IMR-90 (cell line): ENCODE measurements around the gene DNAJC17.

Source experiments
- CEBPB ChIP-seq: IDR thresholded peaks from 2 replicates; pipeline ENCODE4 v1.6.1; 2012; ENCODE audit warnings: low read depth, low read length, improper control_type of control experiment
- CTCF ChIP-seq: conservative IDR thresholded peaks from 2 replicates; pipeline ENCODE4 v1.5.1; 2012; ENCODE audit warnings: mild to moderate bottlenecking, low read depth, low read length, improper control_type of control experiment
- ELK1 ChIP-seq: fragments of 150-350 bp; IDR thresholded peaks from 2 replicates; pipeline ENCODE4 v1.6.1; 2016; ENCODE audit warnings: low read depth, mild to moderate bottlenecking, low read length, moderate library complexity, borderline replicate concordance
- FOS ChIP-seq: fragments of 150-350 bp; IDR thresholded peaks from 2 replicates; pipeline ENCODE4 v1.6.1; 2016; ENCODE audit warnings: low read depth, low read length
- MXI1 ChIP-seq: IDR thresholded peaks from 2 replicates; pipeline ENCODE4 v1.6.1; 2012; ENCODE audit warnings: low read depth, mild to moderate bottlenecking, low read length, moderate library complexity, borderline replicate concordance
- NFE2L2 ChIP-seq: fragments of 150-350 bp; IDR thresholded peaks from 2 replicates; pipeline ENCODE4 v1.6.1; 2016; ENCODE audit warnings: low read depth, mild to moderate bottlenecking, low read length
- POLR2A ChIP-seq: IDR thresholded peaks from 2 replicates; pipeline ENCODE4 v1.6.1; 2012; ENCODE audit warnings: mild to moderate bottlenecking, low read depth, low read length
- RCOR1 ChIP-seq: IDR thresholded peaks from 2 replicates; pipeline ENCODE4 v1.6.1; 2012; ENCODE audit warnings: mild to moderate bottlenecking, low read length, improper control_type of control experiment; ENCODE audit not compliant: insufficient replicate concordance
- USF2 ChIP-seq: fragments of 150-350 bp; IDR thresholded peaks from 2 replicates; pipeline ENCODE4 v1.6.1; 2017; ENCODE audit warnings: mild to moderate bottlenecking, antibody characterized with exemption, low read length, low read depth

- TF ChIP-seq CTCF = no peak
- TF ChIP-seq POLR2A = no peak
- no peak for TF ChIP-seq NFE2L2
- TF ChIP-seq CEBPB = no peak
- no peak for TF ChIP-seq MXI1
- no peak for TF ChIP-seq USF2
- no peak for TF ChIP-seq ELK1
- no peak for TF ChIP-seq FOS
- TF ChIP-seq RCOR1 = no peak
Observed at GRCh38 chr15:40731034-40731433, 76.2 kb downstream of the DNAJC17 start.
